Inflammatory macrophage treated with lipopolysaccharide for 1 hour (primary cell): ENCODE measurements around the gene CABP1.

Source experiments
- DNase-seq, 2 donors: peaks; one replicate each; pipeline ENCODE4 v3.0.0-alpha.2; 2020 to 2022

The CABP1 gene

GRCh38 chr12:120640861-120641833 lies 721 bp downstream of the CABP1 start:
- peak; percentile 18 to 44 for DNase-seq

GRCh38 chr12:120642121-120642520 lies 1.7 kb downstream of the CABP1 start:
- no peak for DNase-seq

- DNase-seq: no peak
Measured at GRCh38 chr12:120642826-120643225, 2.4 kb downstream of the CABP1 start.

GRCh38 chr12:120643574-120643973 lies 3.1 kb downstream of the CABP1 start:
- DNase-seq: no peak

- no peak for DNase-seq
Measured at GRCh38 chr12:120646044-120646443, 5.6 kb downstream of the CABP1 start.

- no peak for DNase-seq
Measured at GRCh38 chr12:120647375-120647755, 6.9 kb downstream of the CABP1 start.

GRCh38 chr12:120649442-120650232 lies 9.2 kb downstream of the CABP1 start:
- DNase-seq: no peak

- no peak for DNase-seq
Measured at GRCh38 chr12:120650233-120650690, 9.8 kb downstream of the CABP1 start.

- peak; percentile 53 to 70 for DNase-seq
Measured at GRCh38 chr12:120651821-120652220, 11.4 kb downstream of the CABP1 start.

- DNase-seq: no peak
Measured at GRCh38 chr12:120652656-120653435, 12.4 kb downstream of the CABP1 start.

GRCh38 chr12:120653611-120654010 lies 13.2 kb downstream of the CABP1 start:
- DNase-seq: no peak

- DNase-seq: no peak
Measured at GRCh38 chr12:120654656-120655055, 14.2 kb downstream of the CABP1 start.

GRCh38 chr12:120656008-120656407 lies 15.6 kb downstream of the CABP1 start:
- no peak for DNase-seq

GRCh38 chr12:120658286-120659150 lies 18.1 kb downstream of the CABP1 start:
- DNase-seq: no peak

- DNase-seq: no peak
Measured at GRCh38 chr12:120659151-120659525, 18.7 kb downstream of the CABP1 start.

- no peak for DNase-seq
Measured at GRCh38 chr12:120661432-120661831, 21.0 kb downstream of the CABP1 start.

GRCh38 chr12:120662879-120663278 lies 22.5 kb downstream of the CABP1 start:
- no peak for DNase-seq

GRCh38 chr12:120663741-120664140 lies 23.3 kb downstream of the CABP1 start:
- no peak for DNase-seq

GRCh38 chr12:120666571-120667390 lies 26.4 kb downstream of the CABP1 start:
- no peak for DNase-seq

- no peak for DNase-seq
Measured at GRCh38 chr12:120668091-120668867, 27.9 kb downstream of the CABP1 start.
